Natural killer cell (primary cell): ENCODE measurements around the gene IRX6. TPM values are rescaled to one million over a fixed set of nuclear protein-coding genes. Genes with fewer than 3 reads are reported as not detected.

Experiments used
- ATAC-seq, 3 donors: fragments of 150-1000 bp in 2 of 3; fragments of 200-7000 bp in 1 of 3; cut with Tn5 transposase; 1 replicate in 1 of 3; 2 replicates in 2 of 3; pipeline ENCODE4 v1.10.0; 2021; ENCODE audit warnings: mild to moderate bottlenecking in 2 of 3, moderate library complexity in 2 of 3
- DNase-seq, 2 donors: peaks; one replicate each; pipeline versions ENCODE4 v3.0.0 to v3.0.0-alpha.2; 2013 to 2021; ENCODE audit warnings: mixed read lengths in 1 of 2
- H3K27ac ChIP-seq: one replicate; pipeline ENCODE4 v1.5.1; 2013; ENCODE audit warnings: mild to moderate bottlenecking, low read length
- H3K27me3 ChIP-seq: one replicate; pipeline ENCODE4 v1.6.1; 2013; ENCODE audit warnings: low read length; ENCODE audit not compliant: control insufficient read depth, insufficient read depth
- H3K36me3 ChIP-seq: one replicate; pipeline ENCODE4 v1.6.1; 2013; ENCODE audit warnings: low read length; ENCODE audit not compliant: control insufficient read depth, insufficient read depth
- H3K4me1 ChIP-seq: one replicate; pipeline ENCODE4 v1.6.1; 2013; ENCODE audit warnings: low read length; ENCODE audit not compliant: control insufficient read depth, insufficient read depth
- H3K4me3 ChIP-seq: one replicate; pipeline ENCODE4 v1.5.1; 2013; ENCODE audit warnings: low read length
- H3K9me3 ChIP-seq: one replicate; pipeline ENCODE4 v1.6.1; 2013; ENCODE audit warnings: low read length; ENCODE audit not compliant: control insufficient read depth, insufficient read depth
- H3K27ac Mint-ChIP-seq, 2 donors: one replicate each; pipeline ENCODE4 v1.8.0; 2022; ENCODE audit warnings: mild to moderate bottlenecking in 2 of 2, mixed read lengths in 2 of 2, moderate library complexity in 1 of 2
- H3K27me3 Mint-ChIP-seq, 2 donors: one replicate each; pipeline ENCODE4 v1.8.0; 2022; ENCODE audit warnings: low read depth in 2 of 2, mixed read lengths in 2 of 2
- H3K36me3 Mint-ChIP-seq: one replicate; pipeline ENCODE4 v1.8.0; 2022; ENCODE audit warnings: mixed read lengths
- H3K4me1 Mint-ChIP-seq, 2 donors: one replicate each; pipeline ENCODE4 v1.8.0; 2022; ENCODE audit warnings: mixed read lengths in 2 of 2
- H3K4me3 Mint-ChIP-seq: one replicate; pipeline ENCODE4 v1.8.0; 2022; ENCODE audit warnings: mild to moderate bottlenecking, moderate library complexity, mixed read lengths
- H3K9me3 Mint-ChIP-seq, 2 donors: one replicate each; pipeline ENCODE4 v1.8.0; 2022; ENCODE audit warnings: mixed read lengths in 2 of 2
- CTCF ChIP-seq: fragments of 200-600 bp; IDR thresholded peaks from one replicate; pipeline ENCODE4 v1.8.0; 2022; ENCODE audit warnings: antibody characterized with exemption
- WGBS: methylation state at CpG from one replicate; pipeline ENCODE4 v1.1.7; 2013; ENCODE audit warnings: missing lambda C conversion rate; ENCODE audit not compliant: insufficient coverage; 5-methylcytosine and 5-hydroxymethylcytosine counted together
- intact Hi-C: fragments of 100-400 bp; cut with micrococcal nuclease; formaldehyde crosslinking; loops from one replicate; pipeline ENCODE4 v1.14.2; 2022
- total RNA-seq, 4 donors: library from RNA; stranded (reverse); fragments of 120-200 nt in 1 of 4; gene quantifications; one replicate each; pipeline versions ENCODE4 v1.2.3 to v1.2.4, GENCODE V29; 2013 to 2022

The IRX6 gene
- not detected for total RNA-seq
- 0.05 TPM for total RNA-seq (2013)

- H3K4me3 ChIP-seq = no peak within 1 kb of the TSS
- H3K27me3 ChIP-seq = peaks cover 10% of the 10 kb centered on the region
- H3K27me3 Mint-ChIP-seq = peaks cover 19 to 37% of the 10 kb centered on the region in 2 donors
- no peak within 1 kb of the TSS for H3K4me3 Mint-ChIP-seq
- ATAC-seq (no peak), DNase-seq (no peak)
- H3K27ac ChIP-seq = no peak within 1 kb of the TSS
- no peaks in the 10 kb centered on the region for H3K36me3 Mint-ChIP-seq
- peaks cover 0 to 8% of the 10 kb centered on the region in 2 donors for H3K4me1 Mint-ChIP-seq
- no peak for TF ChIP-seq CTCF
- H3K27ac Mint-ChIP-seq = no peak within 1 kb of the TSS
- no peaks in the 10 kb centered on the region for H3K9me3 ChIP-seq
- WGBS = 9% methylated on average over 49 of the region's 49 CpGs
- no peaks in the 10 kb centered on the region for H3K36me3 ChIP-seq
- H3K9me3 Mint-ChIP-seq = no peaks in the 10 kb centered on the region
- H3K4me1 ChIP-seq = no peaks in the 10 kb centered on the region
- intact Hi-C loops = no loop called here
Observed at GRCh38 chr16:55323637-55324271, at the start of gene IRX6. Gene IRX6, plus strand, starts transcription at chr16:55324203. Its CDS starts 889 bp downstream, at chr16:55325092.

GRCh38 chr16:55274391-55274790 is 49.6 kb upstream of the IRX6 start:
- no peaks in the 10 kb centered on the region for H3K36me3 ChIP-seq
- H3K4me3 ChIP-seq = no peak overlapping the region
- WGBS = 64% methylated on average over 5 of the region's 5 CpGs
- H3K36me3 Mint-ChIP-seq = no peaks in the 10 kb centered on the region
- ATAC-seq = no peak
- peaks cover under 1% of the 10 kb centered on the region in 2 donors for H3K9me3 Mint-ChIP-seq
- DNase-seq = no peak
- H3K27ac ChIP-seq = no peak overlapping the region
- H3K4me1 ChIP-seq = no peaks in the 10 kb centered on the region
- no peak overlapping the region for H3K4me3 Mint-ChIP-seq
- H3K4me1 Mint-ChIP-seq = no peaks in the 10 kb centered on the region
- no peak overlapping the region for H3K27ac Mint-ChIP-seq
- no peaks in the 10 kb centered on the region for H3K27me3 Mint-ChIP-seq
- H3K9me3 ChIP-seq = no peaks in the 10 kb centered on the region
- no peak for TF ChIP-seq CTCF
- H3K27me3 ChIP-seq = no peaks in the 10 kb centered on the region
- intact Hi-C loops = no loop called here

- no peak overlapping the region for H3K27ac Mint-ChIP-seq
- no peaks in the 10 kb centered on the region for H3K4me1 ChIP-seq
- TF ChIP-seq CTCF = no peak
- no peaks in the 10 kb centered on the region for H3K27me3 ChIP-seq
- no peak overlapping the region for H3K4me3 ChIP-seq
- DNase-seq (no peak), ATAC-seq (no peak)
- H3K36me3 Mint-ChIP-seq = no peaks in the 10 kb centered on the region
- no peaks in the 10 kb centered on the region for H3K4me1 Mint-ChIP-seq
- intact Hi-C loops = no loop called here
- H3K36me3 ChIP-seq = no peaks in the 10 kb centered on the region
- no peaks in the 10 kb centered on the region for H3K9me3 ChIP-seq
- 83% methylated on average over 3 of the region's 3 CpGs for WGBS
- no peaks in the 10 kb centered on the region for H3K9me3 Mint-ChIP-seq
- no peaks in the 10 kb centered on the region for H3K27me3 Mint-ChIP-seq
- H3K27ac ChIP-seq = no peak overlapping the region
- no peak overlapping the region for H3K4me3 Mint-ChIP-seq
Observed at GRCh38 chr16:55275167-55275566, 48.8 kb upstream of the IRX6 start.

GRCh38 chr16:55275869-55276268 is 48.1 kb upstream of the IRX6 start:
- Mint-ChIP-seq H3K27me3 (no peaks in the 10 kb centered on the region), H3K4me1 (no peaks in the 10 kb centered on the region), H3K36me3 (no peaks in the 10 kb centered on the region), H3K27ac (no peak overlapping the region), H3K9me3 (no peaks in the 10 kb centered on the region), H3K4me3 (no peak overlapping the region)
- ATAC-seq = no peak
- H3K4me1 ChIP-seq = no peaks in the 10 kb centered on the region
- H3K36me3 ChIP-seq = no peaks in the 10 kb centered on the region
- TF ChIP-seq CTCF = no peak
- no peak overlapping the region for H3K4me3 ChIP-seq
- H3K9me3 ChIP-seq = no peaks in the 10 kb centered on the region
- H3K27me3 ChIP-seq = no peaks in the 10 kb centered on the region
- H3K27ac ChIP-seq = no peak overlapping the region
- WGBS = 89% methylated on average over 6 of the region's 6 CpGs
- no peak for DNase-seq
- intact Hi-C loops = no loop called here
